ENCODE measurements around the gene SCN2B. TPM values are rescaled to one million over a fixed set of nuclear protein-coding genes. Genes with fewer than 3 reads are reported as not detected.
A peak's percentile ranks its signal among the peaks of the same experiment; 100 is the strongest.

Gene SCN2B
- total RNA-seq, 1 donor from 2014 or later = 24.9 TPM

DNA sequence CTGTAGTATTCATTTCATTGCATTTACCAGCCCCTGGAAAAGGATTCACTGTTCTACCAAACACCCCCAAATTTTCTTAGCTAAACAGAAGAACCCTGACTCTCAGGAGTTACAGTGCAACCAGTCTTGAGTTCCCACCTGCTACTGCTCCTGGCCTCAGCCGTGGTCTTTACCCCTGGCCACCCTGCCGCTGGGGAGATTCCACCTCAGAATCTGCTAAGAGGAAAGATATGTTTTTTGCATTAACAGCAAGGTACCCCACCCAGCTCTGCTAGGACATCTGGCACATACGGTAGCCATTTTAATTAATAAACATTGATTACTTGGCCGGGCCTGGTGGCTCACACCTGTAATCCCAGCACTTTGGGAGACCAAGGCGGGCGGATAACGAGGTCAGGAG, 39.3 kb upstream of the SCN2B start:
- Histone ChIP-seq H3K9me3 (replicated peaks) (no peaks in the 10 kb centered on the region), H3K36me3 (no peaks in the 10 kb centered on the region), H3K4me3 (no peak overlapping the region), H3K27me3 (ENCODE audit: low read depth) (peaks cover under 1% of the 10 kb centered on the region), H3K27ac (replicated peaks) (peak overlapping the region; percentile 16), H3K4me1 (peaks cover 19% of the 10 kb centered on the region)
- intact Hi-C loops (cut with micrococcal nuclease) = no loop called here
- no peak for DNase-seq
- TF ChIP-seq, protein P1, sequence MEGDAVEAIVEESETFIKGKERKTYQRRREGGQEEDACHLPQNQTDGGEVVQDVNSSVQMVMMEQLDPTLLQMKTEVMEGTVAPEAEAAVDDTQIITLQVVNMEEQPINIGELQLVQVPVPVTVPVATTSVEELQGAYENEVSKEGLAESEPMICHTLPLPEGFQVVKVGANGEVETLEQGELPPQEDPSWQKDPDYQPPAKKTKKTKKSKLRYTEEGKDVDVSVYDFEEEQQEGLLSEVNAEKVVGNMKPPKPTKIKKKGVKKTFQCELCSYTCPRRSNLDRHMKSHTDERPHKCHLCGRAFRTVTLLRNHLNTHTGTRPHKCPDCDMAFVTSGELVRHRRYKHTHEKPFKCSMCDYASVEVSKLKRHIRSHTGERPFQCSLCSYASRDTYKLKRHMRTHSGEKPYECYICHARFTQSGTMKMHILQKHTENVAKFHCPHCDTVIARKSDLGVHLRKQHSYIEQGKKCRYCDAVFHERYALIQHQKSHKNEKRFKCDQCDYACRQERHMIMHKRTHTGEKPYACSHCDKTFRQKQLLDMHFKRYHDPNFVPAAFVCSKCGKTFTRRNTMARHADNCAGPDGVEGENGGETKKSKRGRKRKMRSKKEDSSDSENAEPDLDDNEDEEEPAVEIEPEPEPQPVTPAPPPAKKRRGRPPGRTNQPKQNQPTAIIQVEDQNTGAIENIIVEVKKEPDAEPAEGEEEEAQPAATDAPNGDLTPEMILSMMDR (IDR thresholded peaks at IDR 0.05; ENCODE audit: borderline replicate concordance) = no peak

DNA sequence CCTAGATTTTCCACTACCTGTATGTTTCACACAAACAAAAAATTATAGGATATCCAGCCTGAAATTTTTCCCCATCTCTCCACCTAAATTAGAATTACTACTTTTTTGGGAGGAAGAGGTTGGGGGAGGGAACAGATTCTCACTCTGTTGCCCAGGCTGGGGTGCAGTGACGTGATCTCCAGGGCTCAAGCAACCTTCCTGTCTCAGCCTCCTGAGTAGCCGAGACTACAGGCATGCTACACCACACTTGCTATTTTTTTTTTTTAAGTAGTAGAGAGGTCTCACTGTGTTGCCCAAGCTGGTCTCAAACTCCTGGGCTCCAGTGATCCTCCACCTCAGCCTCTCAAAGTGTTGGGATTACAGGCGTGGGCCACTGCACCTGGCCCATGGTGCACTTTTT, 38.8 kb upstream of the SCN2B start:
- no peaks in the 10 kb centered on the region for H3K27me3 ChIP-seq (ENCODE audit: low read depth)
- peak overlapping the region; percentile 31 for H3K27ac ChIP-seq (replicated peaks)
- TF ChIP-seq, protein P1 (IDR thresholded peaks at IDR 0.05; ENCODE audit: borderline replicate concordance) = no peak
- H3K4me3 ChIP-seq = no peak overlapping the region
- no peak for DNase-seq
- intact Hi-C loops (cut with micrococcal nuclease) = no loop called here
- H3K9me3 ChIP-seq (replicated peaks) = no peaks in the 10 kb centered on the region
- no peaks in the 10 kb centered on the region for H3K36me3 ChIP-seq
- H3K4me1 ChIP-seq = peaks cover 24% of the 10 kb centered on the region

DNA sequence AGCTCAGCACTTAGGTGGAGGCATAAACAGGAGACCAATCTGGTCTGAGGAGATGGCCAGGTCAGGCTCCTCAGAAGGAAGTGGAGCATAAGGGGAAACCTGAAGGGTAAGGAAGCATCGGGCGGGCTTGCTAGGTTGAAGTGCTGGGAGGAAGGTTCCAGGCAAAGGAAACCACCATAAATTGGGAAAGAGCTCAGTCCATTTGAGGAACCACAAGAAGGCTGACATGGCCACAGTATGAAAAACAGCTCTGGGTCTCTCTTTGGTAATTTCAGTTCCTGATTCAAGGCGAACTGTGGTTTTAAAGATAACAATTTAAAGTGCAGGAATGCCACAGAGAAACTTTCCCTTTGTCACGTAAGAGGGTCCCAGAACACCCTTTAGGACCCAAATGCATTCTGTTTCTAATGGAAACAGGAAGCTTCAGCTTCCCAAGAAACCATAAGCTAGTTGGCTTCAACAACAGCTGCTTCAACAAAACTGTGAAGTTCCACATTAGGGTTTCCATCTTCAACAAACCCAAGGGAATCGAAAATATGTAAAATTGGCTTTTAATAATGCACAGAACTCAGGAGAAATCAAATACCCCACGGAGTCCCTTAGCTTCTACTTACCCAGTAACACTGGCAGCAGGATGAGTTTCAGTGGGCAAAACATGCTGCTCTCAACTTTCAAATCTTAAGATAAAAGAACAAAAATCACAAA, 37.9 kb upstream of the SCN2B start:
- Histone ChIP-seq H3K27ac (replicated peaks) (peak overlapping the region; percentile 31), H3K4me1 (peaks cover 26% of the 10 kb centered on the region), H3K27me3 (ENCODE audit: low read depth) (no peaks in the 10 kb centered on the region), H3K4me3 (no peak overlapping the region), H3K36me3 (no peaks in the 10 kb centered on the region), H3K9me3 (replicated peaks) (no peaks in the 10 kb centered on the region)
- DNase-seq = peak; percentile 24
- TF ChIP-seq, protein P1 (IDR thresholded peaks at IDR 0.05; ENCODE audit: borderline replicate concordance) = no peak
- intact Hi-C loops (cut with micrococcal nuclease) = no loop called here

DNA sequence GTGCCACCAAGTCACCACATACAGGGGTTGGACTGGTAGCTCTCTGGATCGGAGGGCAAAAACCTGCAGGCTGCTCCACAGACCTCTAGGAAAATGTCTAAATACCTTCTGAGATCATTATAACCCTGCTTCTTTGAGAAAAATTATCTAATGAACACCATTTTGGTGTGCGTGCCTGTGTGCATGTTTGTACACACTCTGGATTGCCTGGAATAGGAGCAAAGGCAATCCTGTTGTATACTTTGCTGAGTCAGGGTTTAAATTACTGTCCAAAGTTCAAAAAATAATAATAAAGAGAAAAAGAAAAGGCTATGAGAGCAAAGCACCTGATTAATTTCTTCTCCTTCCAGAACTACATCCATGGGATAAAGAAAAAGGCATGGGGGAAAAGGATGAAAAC, 37.3 kb upstream of the SCN2B start:
- peak overlapping the region; percentile 68 for H3K27ac ChIP-seq (replicated peaks)

DNA sequence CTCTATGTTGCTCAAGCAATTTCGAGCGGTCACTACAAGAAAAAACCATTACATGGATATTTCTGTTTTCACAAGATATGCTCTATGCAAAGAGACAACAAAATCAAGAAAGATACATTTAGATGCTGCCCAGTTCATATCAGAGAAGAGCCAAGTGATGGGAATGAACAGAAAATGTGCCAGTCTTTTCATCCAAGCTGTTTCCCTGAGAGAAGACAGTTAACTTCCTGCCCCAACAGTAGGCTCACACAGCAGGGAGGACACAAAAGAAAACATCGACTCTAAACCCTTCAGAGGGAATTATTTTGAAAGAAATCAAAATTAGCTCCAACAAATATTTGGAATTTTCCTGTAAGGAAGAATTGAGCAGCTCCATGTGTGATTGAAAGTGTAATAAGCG, 36.8 kb upstream of the SCN2B start:
- Histone ChIP-seq H3K36me3 (no peaks in the 10 kb centered on the region), H3K4me3 (no peak overlapping the region), H3K9me3 (replicated peaks) (no peaks in the 10 kb centered on the region), H3K27me3 (ENCODE audit: low read depth) (no peaks in the 10 kb centered on the region), H3K4me1 (peaks cover 26% of the 10 kb centered on the region), H3K27ac (replicated peaks) (peak overlapping the region; percentile 68)
- intact Hi-C loops (cut with micrococcal nuclease) = no loop called here
- TF ChIP-seq, protein P1 (IDR thresholded peaks at IDR 0.05; ENCODE audit: borderline replicate concordance) = no peak
- no peak for DNase-seq

More for the DNA sequence above, 37.3 kb upstream of the SCN2B start:
- no peaks in the 10 kb centered on the region for H3K27me3 ChIP-seq (ENCODE audit: low read depth)
- no peaks in the 10 kb centered on the region for H3K9me3 ChIP-seq (replicated peaks)
- no peak overlapping the region for H3K4me3 ChIP-seq
- H3K36me3 ChIP-seq = no peaks in the 10 kb centered on the region
- intact Hi-C loops (cut with micrococcal nuclease) = no loop called here
- TF ChIP-seq, protein P1 (IDR thresholded peaks at IDR 0.05; ENCODE audit: borderline replicate concordance) = no peak
- H3K4me1 ChIP-seq = peaks cover 26% of the 10 kb centered on the region
- no peak for DNase-seq
